ENCODE measurements around the gene POLD1.
A peak's percentile ranks its signal among the peaks of the same experiment; 100 is the strongest.
"Not testable (repeated sequence)": the region's sequence is repeated elsewhere in the genome, so short reads cannot be mapped to it uniquely, and the experiment has no call there.

Gene POLD1

DNA sequence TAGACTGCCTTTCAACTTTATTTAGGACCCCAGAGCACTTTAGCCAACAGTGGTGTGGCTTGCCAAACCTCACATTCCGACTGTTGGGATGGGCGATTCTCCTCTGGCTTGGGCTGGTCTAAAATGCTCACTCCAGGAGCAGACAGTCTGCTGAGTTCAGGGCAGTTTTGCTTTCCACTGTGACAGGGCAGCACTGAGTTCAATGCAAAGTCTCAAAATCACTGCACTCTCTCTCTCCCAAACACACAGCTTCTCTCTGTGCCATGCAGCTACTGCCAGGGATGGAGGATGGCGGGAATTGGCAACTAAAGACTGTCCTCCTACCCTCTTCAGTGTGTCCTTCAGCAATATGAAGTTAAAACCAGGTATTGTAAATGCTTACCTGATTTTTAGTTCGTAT lies 31.9 kb upstream of the POLD1 start:
- no peaks in the 10 kb centered on the region for H3K27me3 ChIP-seq (ENCODE audit: insufficient read depth, low read length)
- no peak overlapping the region for H4K12ac ChIP-seq (ENCODE audit: low read depth, low read length)
- H3K79me2 ChIP-seq (ENCODE audit: control insufficient read depth, insufficient read depth, low read length, poor library complexity) = no peaks in the 10 kb centered on the region
- H3K9ac ChIP-seq (ENCODE audit: low read length) = no peak overlapping the region
- no peak overlapping the region for H3K14ac ChIP-seq (ENCODE audit: low read length)
- no peak overlapping the region for H3K4me3 ChIP-seq (ENCODE audit: low read depth, low read length)
- H2AFZ ChIP-seq (ENCODE audit: insufficient read depth, low read length, poor library complexity) = no peak overlapping the region
- H2BK5ac ChIP-seq (ENCODE audit: low read depth, low read length, poor library complexity) = no peak overlapping the region
- no peak overlapping the region for H2BK12ac ChIP-seq (ENCODE audit: low read length)
- H2BK120ac ChIP-seq (ENCODE audit: insufficient read depth, low read length, poor library complexity) = no peak overlapping the region
- no peak overlapping the region for H3K4ac ChIP-seq (ENCODE audit: low read depth, low read length)
- no CpG with 5 or more reads among the region's 4 CpGs for WGBS (ENCODE audit: extremely low coverage, insufficient coverage, insufficient read length)
- H4K91ac ChIP-seq (ENCODE audit: low read depth, low read length) = no peak overlapping the region
- peaks cover 0 to 1% of the 10 kb centered on the region in 2 experiments for H3K36me3 ChIP-seq (ENCODE audit: control insufficient read depth in 1 of 2, insufficient read depth in 2 of 2, low read length in 2 of 2)
- no peak overlapping the region for H3K18ac ChIP-seq (ENCODE audit: low read length)
- H3K9me3 ChIP-seq (ENCODE audit: insufficient read depth, low read depth, low read length) = no peaks in the 10 kb centered on the region
- no peak overlapping the region for H3K23ac ChIP-seq (ENCODE audit: low read length)
- H3K27ac ChIP-seq (ENCODE audit: low read depth, low read length) = no peak overlapping the region
- peaks cover 14% of the 10 kb centered on the region in 2 experiments for H3K4me1 ChIP-seq (ENCODE audit: control insufficient read depth in 1 of 2, insufficient read depth in 2 of 2, low read length in 2 of 2)
- H3K79me1 ChIP-seq (ENCODE audit: low read length) = peaks cover 8% of the 10 kb centered on the region
- no peak overlapping the region for H3K4me2 ChIP-seq (ENCODE audit: low read length)
- no peak overlapping the region for H2AK5ac ChIP-seq (ENCODE audit: low read length)
- DNase-seq = no peak
- no peak overlapping the region for H4K8ac ChIP-seq (ENCODE audit: low read depth, low read length)

DNA sequence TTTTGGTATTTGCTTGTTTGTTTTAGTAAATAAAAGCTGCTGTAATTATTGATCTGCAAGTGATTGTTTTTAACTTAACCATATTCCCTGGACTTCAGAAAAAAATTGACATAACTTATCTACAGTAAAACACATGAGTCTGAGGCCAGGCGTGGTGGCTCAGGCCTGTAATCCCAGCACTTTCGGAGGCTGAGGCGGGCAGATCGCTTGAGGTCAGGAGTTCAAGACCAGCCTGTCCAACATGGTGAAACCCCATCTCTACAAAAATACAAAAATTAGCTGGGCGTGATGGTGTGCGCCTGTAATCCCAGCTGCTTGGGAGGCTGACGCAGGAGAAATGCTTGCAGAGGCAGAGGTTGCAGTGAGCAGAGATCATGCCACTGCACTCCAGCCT lies 30.7 kb upstream of the POLD1 start:
- H3K79me2 ChIP-seq (ENCODE audit: control insufficient read depth, insufficient read depth, low read length, poor library complexity); H2BK12ac ChIP-seq (ENCODE audit: low read length); H4K91ac ChIP-seq (ENCODE audit: low read depth, low read length); H3K14ac ChIP-seq (ENCODE audit: low read length); H2AFZ ChIP-seq (ENCODE audit: insufficient read depth, low read length, poor library complexity); H3K27me3 ChIP-seq (ENCODE audit: insufficient read depth, low read length); H3K23ac ChIP-seq (ENCODE audit: low read length); H3K18ac ChIP-seq (ENCODE audit: low read length); DNase-seq; H4K8ac ChIP-seq (ENCODE audit: low read depth, low read length); H2AK5ac ChIP-seq (ENCODE audit: low read length); H3K79me1 ChIP-seq (ENCODE audit: low read length); H2BK5ac ChIP-seq (ENCODE audit: low read depth, low read length, poor library complexity); H3K4me3 ChIP-seq (ENCODE audit: low read depth, low read length); H3K9me3 ChIP-seq (ENCODE audit: insufficient read depth, low read depth, low read length); H2BK120ac ChIP-seq (ENCODE audit: insufficient read depth, low read length, poor library complexity); H3K36me3 ChIP-seq (ENCODE audit: control insufficient read depth in 1 of 2, insufficient read depth in 2 of 2, low read length in 2 of 2); H3K27ac ChIP-seq (ENCODE audit: low read depth, low read length); H3K9ac ChIP-seq (ENCODE audit: low read length); H4K12ac ChIP-seq (ENCODE audit: low read depth, low read length); H3K4me2 ChIP-seq (ENCODE audit: low read length); H3K4me1 ChIP-seq (ENCODE audit: control insufficient read depth in 1 of 2, insufficient read depth in 2 of 2, low read length in 2 of 2); H3K4ac ChIP-seq (ENCODE audit: low read depth, low read length): not testable (repeated sequence)
- no CpG with 5 or more reads among the region's 7 CpGs for WGBS (ENCODE audit: extremely low coverage, insufficient coverage, insufficient read length)

DNA sequence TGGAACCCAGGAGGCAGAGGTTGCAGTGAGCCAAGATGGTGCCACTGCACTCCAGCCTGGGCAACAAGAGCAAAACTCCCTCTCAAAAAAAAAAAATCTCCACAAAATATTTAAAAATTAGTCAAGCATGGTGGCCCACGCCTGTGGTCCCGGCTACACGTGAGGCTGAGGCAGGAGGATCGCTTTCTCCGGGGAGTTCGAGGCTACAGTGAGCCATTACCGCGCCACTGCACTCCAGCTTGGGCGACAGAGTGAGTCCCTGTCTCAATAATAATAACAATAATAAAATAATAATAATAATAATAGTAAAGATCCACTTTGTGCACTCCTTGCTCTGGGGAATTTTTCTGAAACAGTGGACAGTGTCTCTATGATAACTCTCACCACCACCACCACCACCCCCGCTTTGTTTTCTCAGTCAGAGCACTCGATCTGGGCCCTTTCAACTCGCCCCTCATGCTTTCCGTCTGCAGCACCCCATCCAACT lies 27.4 kb upstream of the POLD1 start:
- H4K12ac ChIP-seq (ENCODE audit: low read depth, low read length) = no peak overlapping the region
- no peak overlapping the region for H3K23ac ChIP-seq (ENCODE audit: low read length)
- WGBS (ENCODE audit: extremely low coverage, insufficient coverage, insufficient read length) = no CpG with 5 or more reads among the region's 13 CpGs
- H4K91ac ChIP-seq (ENCODE audit: low read depth, low read length) = no peak overlapping the region
- H3K18ac ChIP-seq (ENCODE audit: low read length) = no peak overlapping the region
- no peak overlapping the region for H3K14ac ChIP-seq (ENCODE audit: low read length)
- H3K27ac ChIP-seq (ENCODE audit: low read depth, low read length) = no peak overlapping the region
- H4K8ac ChIP-seq (ENCODE audit: low read depth, low read length) = no peak overlapping the region
- no peak overlapping the region for H2AK5ac ChIP-seq (ENCODE audit: low read length)
- no peak overlapping the region for H3K4me3 ChIP-seq (ENCODE audit: low read depth, low read length)
- H3K4me1 ChIP-seq (ENCODE audit: control insufficient read depth in 1 of 2, insufficient read depth in 2 of 2, low read length in 2 of 2) = no peaks in the 10 kb centered on the region
- no peak overlapping the region for H3K4ac ChIP-seq (ENCODE audit: low read depth, low read length)
- H3K79me1 ChIP-seq (ENCODE audit: low read length) = no peaks in the 10 kb centered on the region
- H3K9me3 ChIP-seq (ENCODE audit: insufficient read depth, low read depth, low read length) = peaks cover 2% of the 10 kb centered on the region
- H2BK5ac ChIP-seq (ENCODE audit: low read depth, low read length, poor library complexity) = no peak overlapping the region
- H3K27me3 ChIP-seq (ENCODE audit: insufficient read depth, low read length) = no peaks in the 10 kb centered on the region
- H3K36me3 ChIP-seq (ENCODE audit: control insufficient read depth in 1 of 2, insufficient read depth in 2 of 2, low read length in 2 of 2) = peaks cover 10 to 13% of the 10 kb centered on the region in 2 experiments
- H2BK12ac ChIP-seq (ENCODE audit: low read length) = no peak overlapping the region
- no peak overlapping the region for H3K9ac ChIP-seq (ENCODE audit: low read length)
- H3K79me2 ChIP-seq (ENCODE audit: control insufficient read depth, insufficient read depth, low read length, poor library complexity) = no peaks in the 10 kb centered on the region
- no peak for DNase-seq
- H3K4me2 ChIP-seq (ENCODE audit: low read length) = no peak overlapping the region
- H2AFZ ChIP-seq (ENCODE audit: insufficient read depth, low read length, poor library complexity) = no peak overlapping the region
- no peak overlapping the region for H2BK120ac ChIP-seq (ENCODE audit: insufficient read depth, low read length, poor library complexity)

DNA sequence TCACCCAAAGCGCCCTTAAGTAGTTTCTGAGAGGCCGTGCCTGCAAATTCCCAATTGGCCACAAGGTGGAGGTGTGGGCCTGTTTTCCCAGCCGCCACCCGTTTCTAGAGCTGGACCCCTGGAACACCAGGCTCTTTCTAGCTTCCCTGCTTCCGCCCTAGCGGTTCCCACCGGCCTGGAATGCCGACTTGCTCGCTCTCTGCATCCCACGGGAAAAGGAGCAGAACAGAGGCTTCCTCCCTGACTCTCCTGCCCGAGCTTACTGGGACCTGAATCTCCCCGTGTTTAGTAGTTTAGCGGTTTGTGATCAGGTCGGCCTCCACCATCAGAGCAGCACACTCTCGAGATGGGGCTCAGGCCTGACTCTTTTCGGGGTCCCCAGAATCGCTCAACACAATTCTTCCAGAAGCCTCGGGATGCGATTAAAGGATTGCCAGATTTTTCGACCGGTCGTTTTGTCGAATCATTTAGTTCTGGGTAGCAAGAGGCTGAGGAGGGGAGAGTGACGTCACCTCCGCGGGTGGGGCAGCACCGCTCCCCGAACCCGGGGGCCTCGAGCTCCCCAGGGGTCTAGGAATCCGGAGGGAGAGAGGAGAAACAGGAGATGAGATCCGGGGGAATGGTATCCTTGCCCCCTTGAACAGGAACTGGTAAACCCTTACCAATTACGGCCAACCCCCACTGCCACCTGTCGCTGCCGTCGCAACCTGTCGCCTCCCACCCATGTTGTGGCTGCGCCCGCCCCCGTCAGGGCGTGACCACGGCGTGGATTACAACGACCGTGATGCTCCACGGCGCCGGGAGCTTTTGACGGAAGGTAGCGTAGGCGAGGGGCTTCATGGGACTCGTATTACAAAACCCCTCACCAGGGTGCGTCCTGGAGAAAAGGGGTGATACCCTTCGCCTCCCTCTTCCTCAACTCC lies 26.7 kb upstream of the POLD1 start:
- no peak overlapping the region for H4K8ac ChIP-seq (ENCODE audit: low read depth, low read length)
- no peak overlapping the region for H3K4me3 ChIP-seq (ENCODE audit: low read depth, low read length)
- DNase-seq = peak; percentile 82 to 88
- H2BK120ac ChIP-seq (ENCODE audit: insufficient read depth, low read length, poor library complexity) = no peak overlapping the region
- no peak overlapping the region for H3K23ac ChIP-seq (ENCODE audit: low read length)
- H3K14ac ChIP-seq (ENCODE audit: low read length) = no peak overlapping the region
- no peaks in the 10 kb centered on the region for H3K79me1 ChIP-seq (ENCODE audit: low read length)
- H3K9ac ChIP-seq (ENCODE audit: low read length) = no peak overlapping the region
- no peaks in the 10 kb centered on the region for H3K27me3 ChIP-seq (ENCODE audit: insufficient read depth, low read length)
- H4K91ac ChIP-seq (ENCODE audit: low read depth, low read length) = no peak overlapping the region
- peaks cover 2% of the 10 kb centered on the region for H3K9me3 ChIP-seq (ENCODE audit: insufficient read depth, low read depth, low read length)
- no peak overlapping the region for H2AFZ ChIP-seq (ENCODE audit: insufficient read depth, low read length, poor library complexity)
- no peak overlapping the region for H3K4me2 ChIP-seq (ENCODE audit: low read length)
- H3K18ac ChIP-seq (ENCODE audit: low read length) = no peak overlapping the region
- no peak overlapping the region for H4K12ac ChIP-seq (ENCODE audit: low read depth, low read length)
- H2AK5ac ChIP-seq (ENCODE audit: low read length) = no peak overlapping the region
- H2BK12ac ChIP-seq (ENCODE audit: low read length) = no peak overlapping the region
- no CpG with 5 or more reads among the region's 54 CpGs for WGBS (ENCODE audit: extremely low coverage, insufficient coverage, insufficient read length)
- H3K36me3 ChIP-seq (ENCODE audit: control insufficient read depth in 1 of 2, insufficient read depth in 2 of 2, low read length in 2 of 2) = peaks cover 10 to 13% of the 10 kb centered on the region in 2 experiments
- H3K4me1 ChIP-seq (ENCODE audit: control insufficient read depth in 1 of 2, insufficient read depth in 2 of 2, low read length in 2 of 2) = no peaks in the 10 kb centered on the region
- no peak overlapping the region for H3K27ac ChIP-seq (ENCODE audit: low read depth, low read length)
- H3K4ac ChIP-seq (ENCODE audit: low read depth, low read length) = no peak overlapping the region
- H3K79me2 ChIP-seq (ENCODE audit: control insufficient read depth, insufficient read depth, low read length, poor library complexity) = no peaks in the 10 kb centered on the region
- H2BK5ac ChIP-seq (ENCODE audit: low read depth, low read length, poor library complexity) = no peak overlapping the region

Measured in trophoblast cell (in vitro differentiated cells and primary cell).